Fibroblast of skin of left quadriceps (primary cell): ENCODE data around the gene SORCS2.

Experiments
- DNase-seq, 2 experiments: peaks; one replicate each; pipeline ENCODE4 v3.0.0-alpha.2; 2013; ENCODE audit warnings: low read depth in 2 of 2

Gene SORCS2

GRCh38 chr4:7705593-7705992, 513.3 kb downstream of the SORCS2 start:
- no peak for DNase-seq

- DNase-seq = no peak
Observed at GRCh38 chr4:7708238-7708637, 515.9 kb downstream of the SORCS2 start.

- no peak for DNase-seq
Observed at GRCh38 chr4:7708981-7709380, 516.6 kb downstream of the SORCS2 start.

- DNase-seq = no peak
Observed at GRCh38 chr4:7709431-7709830, 517.1 kb downstream of the SORCS2 start.

GRCh38 chr4:7710126-7710525, 517.8 kb downstream of the SORCS2 start:
- DNase-seq = no peak

GRCh38 chr4:7710576-7711306, 518.4 kb downstream of the SORCS2 start:
- DNase-seq = no peak

- no peak for DNase-seq
Observed at GRCh38 chr4:7711307-7711963, 519.1 kb downstream of the SORCS2 start.

- DNase-seq = no peak
Observed at GRCh38 chr4:7712021-7712671, 519.8 kb downstream of the SORCS2 start.

GRCh38 chr4:7713757-7714156, 521.4 kb downstream of the SORCS2 start:
- no peak for DNase-seq

- no peak for DNase-seq
Observed at GRCh38 chr4:7714176-7714575, 521.8 kb downstream of the SORCS2 start.

- no peak for DNase-seq
Observed at GRCh38 chr4:7714738-7715137, 522.4 kb downstream of the SORCS2 start.

- no peak for DNase-seq
Observed at GRCh38 chr4:7715271-7716009, 523.1 kb downstream of the SORCS2 start.

GRCh38 chr4:7716010-7716721, 523.8 kb downstream of the SORCS2 start:
- DNase-seq = no peak

GRCh38 chr4:7717161-7717560, 524.8 kb downstream of the SORCS2 start:
- DNase-seq = no peak

- no peak for DNase-seq
Observed at GRCh38 chr4:7717946-7718490, 525.7 kb downstream of the SORCS2 start.

GRCh38 chr4:7719354-7720174, 527.2 kb downstream of the SORCS2 start:
- DNase-seq = no peak

- no peak for DNase-seq
Observed at GRCh38 chr4:7721984-7722551, 529.7 kb downstream of the SORCS2 start.

GRCh38 chr4:7722766-7723387, 530.5 kb downstream of the SORCS2 start:
- no peak for DNase-seq

GRCh38 chr4:7723625-7724024, 531.3 kb downstream of the SORCS2 start:
- DNase-seq = no peak

GRCh38 chr4:7725951-7726350, 533.6 kb downstream of the SORCS2 start:
- DNase-seq = no peak
